ENCODE results near the gene FGF9.

- TF ChIP-seq EZH2phosphoT487 (IDR thresholded peaks at IDR 0.05; ENCODE audit: insufficient read depth, low read depth): no peak
- no peak for TF ChIP-seq EZH2 (IDR thresholded peaks at IDR 0.05; ENCODE audit: insufficient read depth, poor library complexity, severe bottlenecking)
Measured at GRCh38 chr13:21701460-21701859, 30.6 kb downstream of the FGF9 start.

Measured in GM23248 (cell line).